ENCODE results near the gene THEM4.

The THEM4 gene

DNA sequence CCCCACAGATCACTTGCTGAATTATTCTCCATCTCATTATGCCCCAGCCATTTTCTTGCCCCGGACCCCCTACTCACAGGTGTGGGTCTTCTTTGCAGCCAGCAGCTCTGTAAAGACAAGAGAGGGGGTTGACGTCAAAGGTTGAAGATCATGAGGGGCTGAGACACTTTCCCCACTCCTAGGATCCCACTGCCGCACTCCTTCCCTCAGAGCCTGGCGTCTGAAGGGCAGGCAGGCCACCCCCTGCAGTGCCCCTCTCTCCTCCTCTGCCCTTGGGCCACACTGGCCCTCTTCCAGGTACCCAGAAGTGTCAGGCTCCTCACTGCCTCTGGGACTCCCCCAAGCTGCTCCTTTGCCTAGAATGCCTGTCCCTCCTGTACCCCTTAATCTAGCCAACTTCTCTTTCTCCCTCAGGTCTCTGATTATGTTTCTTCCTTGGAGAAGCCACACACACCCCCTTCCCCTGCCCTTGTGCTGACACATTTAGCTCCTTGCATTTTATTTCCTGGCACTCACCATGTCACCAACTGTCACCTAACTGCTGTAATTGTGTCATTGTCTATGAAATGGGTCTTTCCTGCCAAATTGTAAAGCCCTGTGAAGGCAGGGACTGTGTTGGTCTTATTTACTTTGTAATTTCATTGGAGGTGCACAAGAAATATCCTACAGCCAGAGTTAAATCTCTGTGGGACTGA, 79.8 kb downstream of the THEM4 start:
- Histone ChIP-seq H4K8ac (ENCODE audit: low read depth, low read length) (no peak overlapping the region), H2BK12ac (ENCODE audit: low read length) (no peak overlapping the region)
- WGBS (ENCODE audit: extremely low coverage, insufficient coverage, insufficient read length) = no CpG with 5 or more reads among the region's 4 CpGs

GRCh38 chr1:151828921-151829320, 80.4 kb downstream of the THEM4 start:
- no peaks in the 10 kb centered on the region for H3K36me3 ChIP-seq (ENCODE audit: control insufficient read depth in 1 of 2, insufficient read depth in 2 of 2, low read length in 2 of 2)
- no peak overlapping the region for H3K23ac ChIP-seq (ENCODE audit: low read length)
- H4K8ac ChIP-seq (ENCODE audit: low read depth, low read length) = no peak overlapping the region
- H2AFZ ChIP-seq (ENCODE audit: insufficient read depth, low read length, poor library complexity) = no peak overlapping the region
- no peak overlapping the region for H3K18ac ChIP-seq (ENCODE audit: low read length)
- no peak overlapping the region for H4K91ac ChIP-seq (ENCODE audit: low read depth, low read length)
- H2BK12ac ChIP-seq (ENCODE audit: low read length) = no peak overlapping the region
- no peaks in the 10 kb centered on the region for H3K27me3 ChIP-seq (ENCODE audit: insufficient read depth, low read length)
- DNase-seq = no peak
- no peaks in the 10 kb centered on the region for H3K9me3 ChIP-seq (ENCODE audit: insufficient read depth, low read depth, low read length)
- H2AK5ac ChIP-seq (ENCODE audit: low read length) = no peak overlapping the region
- H3K79me2 ChIP-seq (ENCODE audit: control insufficient read depth, insufficient read depth, low read length, poor library complexity) = no peaks in the 10 kb centered on the region
- no peak overlapping the region for H3K4me3 ChIP-seq (ENCODE audit: low read depth, low read length)
- H3K79me1 ChIP-seq (ENCODE audit: low read length) = no peaks in the 10 kb centered on the region
- no CpG with 5 or more reads among the region's 12 CpGs for WGBS (ENCODE audit: extremely low coverage, insufficient coverage, insufficient read length)
- no peak overlapping the region for H3K27ac ChIP-seq (ENCODE audit: low read depth, low read length)
- no peak overlapping the region for H3K4me2 ChIP-seq (ENCODE audit: low read length)
- no peak overlapping the region for H2BK120ac ChIP-seq (ENCODE audit: insufficient read depth, low read length, poor library complexity)
- H3K14ac ChIP-seq (ENCODE audit: low read length) = no peak overlapping the region
- H3K4me1 ChIP-seq (ENCODE audit: control insufficient read depth in 1 of 2, insufficient read depth in 2 of 2, low read length in 2 of 2) = no peaks in the 10 kb centered on the region
- H4K12ac ChIP-seq (ENCODE audit: low read depth, low read length) = no peak overlapping the region
- H2BK5ac ChIP-seq (ENCODE audit: low read depth, low read length, poor library complexity) = no peak overlapping the region
- H3K4ac ChIP-seq (ENCODE audit: low read depth, low read length) = no peak overlapping the region
- no peak overlapping the region for H3K9ac ChIP-seq (ENCODE audit: low read length)

More for the DNA sequence above, 79.8 kb downstream of the THEM4 start:
- H3K9ac ChIP-seq (ENCODE audit: low read length) = no peak overlapping the region
- DNase-seq = no peak
- no peak overlapping the region for H4K12ac ChIP-seq (ENCODE audit: low read depth, low read length)
- no peak overlapping the region for H2AK5ac ChIP-seq (ENCODE audit: low read length)
- no peak overlapping the region for H2BK120ac ChIP-seq (ENCODE audit: insufficient read depth, low read length, poor library complexity)
- no peaks in the 10 kb centered on the region for H3K79me1 ChIP-seq (ENCODE audit: low read length)
- no peak overlapping the region for H3K14ac ChIP-seq (ENCODE audit: low read length)
- H2BK5ac ChIP-seq (ENCODE audit: low read depth, low read length, poor library complexity) = no peak overlapping the region
- no peak overlapping the region for H2AFZ ChIP-seq (ENCODE audit: insufficient read depth, low read length, poor library complexity)
- no peak overlapping the region for H3K18ac ChIP-seq (ENCODE audit: low read length)
- H3K4me2 ChIP-seq (ENCODE audit: low read length) = no peak overlapping the region
- H3K27ac ChIP-seq (ENCODE audit: low read depth, low read length) = no peak overlapping the region
- no peaks in the 10 kb centered on the region for H3K9me3 ChIP-seq (ENCODE audit: insufficient read depth, low read depth, low read length)
- H4K91ac ChIP-seq (ENCODE audit: low read depth, low read length) = no peak overlapping the region
- no peak overlapping the region for H3K23ac ChIP-seq (ENCODE audit: low read length)
- no peaks in the 10 kb centered on the region for H3K27me3 ChIP-seq (ENCODE audit: insufficient read depth, low read length)
- no peak overlapping the region for H3K4ac ChIP-seq (ENCODE audit: low read depth, low read length)
- no peak overlapping the region for H3K4me3 ChIP-seq (ENCODE audit: low read depth, low read length)
- H3K4me1 ChIP-seq (ENCODE audit: control insufficient read depth in 1 of 2, insufficient read depth in 2 of 2, low read length in 2 of 2) = no peaks in the 10 kb centered on the region
- no peaks in the 10 kb centered on the region for H3K79me2 ChIP-seq (ENCODE audit: control insufficient read depth, insufficient read depth, low read length, poor library complexity)
- no peaks in the 10 kb centered on the region for H3K36me3 ChIP-seq (ENCODE audit: control insufficient read depth in 1 of 2, insufficient read depth in 2 of 2, low read length in 2 of 2)

- Histone ChIP-seq H3K14ac (ENCODE audit: low read length) (no peak overlapping the region), H3K4me2 (ENCODE audit: low read length) (no peak overlapping the region), H4K91ac (ENCODE audit: low read depth, low read length) (no peak overlapping the region), H2BK12ac (ENCODE audit: low read length) (no peak overlapping the region), H3K79me2 (ENCODE audit: control insufficient read depth, insufficient read depth, low read length, poor library complexity) (no peaks in the 10 kb centered on the region), H2AK5ac (ENCODE audit: low read length) (no peak overlapping the region), H3K27ac (ENCODE audit: low read depth, low read length) (no peak overlapping the region), H3K4ac (ENCODE audit: low read depth, low read length) (no peak overlapping the region), H3K4me1 (ENCODE audit: control insufficient read depth in 1 of 2, insufficient read depth in 2 of 2, low read length in 2 of 2) (peaks cover 0 to under 1% of the 10 kb centered on the region in 2 experiments), H2BK5ac (ENCODE audit: low read depth, low read length, poor library complexity) (no peak overlapping the region), H3K9me3 (ENCODE audit: insufficient read depth, low read depth, low read length) (no peaks in the 10 kb centered on the region), H3K18ac (ENCODE audit: low read length) (no peak overlapping the region), H2AFZ (ENCODE audit: insufficient read depth, low read length, poor library complexity) (no peak overlapping the region), H3K27me3 (ENCODE audit: insufficient read depth, low read length) (no peaks in the 10 kb centered on the region), H3K36me3 (ENCODE audit: control insufficient read depth in 1 of 2, insufficient read depth in 2 of 2, low read length in 2 of 2) (no peaks in the 10 kb centered on the region), H3K79me1 (ENCODE audit: low read length) (no peaks in the 10 kb centered on the region), H3K23ac (ENCODE audit: low read length) (no peak overlapping the region), H3K4me3 (ENCODE audit: low read depth, low read length) (no peak overlapping the region), H4K8ac (ENCODE audit: low read depth, low read length) (no peak overlapping the region), H4K12ac (ENCODE audit: low read depth, low read length) (no peak overlapping the region), H3K9ac (ENCODE audit: low read length) (no peak overlapping the region), H2BK120ac (ENCODE audit: insufficient read depth, low read length, poor library complexity) (no peak overlapping the region)
- WGBS (ENCODE audit: extremely low coverage, insufficient coverage, insufficient read length) = no CpG with 5 or more reads among the region's 9 CpGs
- DNase-seq = no peak
These were observed 81.5 kb downstream of the THEM4 start for GRCh38 chr1:151827853-151828252.

- no peak overlapping the region for H2BK12ac ChIP-seq (ENCODE audit: low read length)
- no peak overlapping the region for H2BK120ac ChIP-seq (ENCODE audit: insufficient read depth, low read length, poor library complexity)
- H3K4me1 ChIP-seq (ENCODE audit: control insufficient read depth in 1 of 2, insufficient read depth in 2 of 2, low read length in 2 of 2) = peaks cover 4 to 5% of the 10 kb centered on the region in 2 experiments
- H3K9me3 ChIP-seq (ENCODE audit: insufficient read depth, low read depth, low read length) = no peaks in the 10 kb centered on the region
- no peak overlapping the region for H3K18ac ChIP-seq (ENCODE audit: low read length)
- H2AFZ ChIP-seq (ENCODE audit: insufficient read depth, low read length, poor library complexity) = no peak overlapping the region
- no peaks in the 10 kb centered on the region for H3K36me3 ChIP-seq (ENCODE audit: control insufficient read depth in 1 of 2, insufficient read depth in 2 of 2, low read length in 2 of 2)
- H3K14ac ChIP-seq (ENCODE audit: low read length) = no peak overlapping the region
- DNase-seq = no peak
- H2BK5ac ChIP-seq (ENCODE audit: low read depth, low read length, poor library complexity) = no peak overlapping the region
- no peak overlapping the region for H3K4me3 ChIP-seq (ENCODE audit: low read depth, low read length)
- no peaks in the 10 kb centered on the region for H3K79me2 ChIP-seq (ENCODE audit: control insufficient read depth, insufficient read depth, low read length, poor library complexity)
- H3K4ac ChIP-seq (ENCODE audit: low read depth, low read length) = no peak overlapping the region
- no peak overlapping the region for H3K27ac ChIP-seq (ENCODE audit: low read depth, low read length)
- H2AK5ac ChIP-seq (ENCODE audit: low read length) = no peak overlapping the region
- no peak overlapping the region for H4K91ac ChIP-seq (ENCODE audit: low read depth, low read length)
- H4K8ac ChIP-seq (ENCODE audit: low read depth, low read length) = no peak overlapping the region
- no CpG with 5 or more reads among the region's 21 CpGs for WGBS (ENCODE audit: extremely low coverage, insufficient coverage, insufficient read length)
- no peak overlapping the region for H3K23ac ChIP-seq (ENCODE audit: low read length)
- no peaks in the 10 kb centered on the region for H3K27me3 ChIP-seq (ENCODE audit: insufficient read depth, low read length)
- no peaks in the 10 kb centered on the region for H3K79me1 ChIP-seq (ENCODE audit: low read length)
- H3K4me2 ChIP-seq (ENCODE audit: low read length) = no peak overlapping the region
- H3K9ac ChIP-seq (ENCODE audit: low read length) = no peak overlapping the region
- no peak overlapping the region for H4K12ac ChIP-seq (ENCODE audit: low read depth, low read length)
These were observed 83.3 kb downstream of the THEM4 start for GRCh38 chr1:151825751-151826660.

Measured in trophoblast cell (in vitro differentiated cells and primary cell).